Karpas-422 (cell line): Measurements from ENCODE around the gene NRIP3. TPM values are rescaled to one million over a fixed set of nuclear protein-coding genes. Genes with fewer than 3 reads are reported as not detected.

Experiments
- DNase-seq: peaks from one replicate; pipeline ENCODE4 v3.0.0-alpha.2; 2015
- H2AFZ ChIP-seq: fragments of 200-600 bp; sonication (generic); 2 replicates; pipeline ENCODE4 v1.6.1; 2014; ENCODE audit warnings: antibody characterized with exemption, low read length, mixed read lengths
- H3K27ac ChIP-seq: fragments of 200-600 bp; sonication (generic); 2 replicates; pipeline ENCODE4 v1.5.1; 2014; ENCODE audit warnings: mild to moderate bottlenecking, low read length, moderate library complexity
- H3K27me3 ChIP-seq: fragments of 200-600 bp; sonication (generic); 2 replicates; pipeline ENCODE4 v1.6.1; 2014; ENCODE audit warnings: low read length, mixed read lengths
- H3K36me3 ChIP-seq: fragments of 200-600 bp; sonication (generic); 2 replicates; pipeline ENCODE4 v1.6.1; 2014; ENCODE audit warnings: low read length, mixed read lengths; ENCODE audit not compliant: insufficient read depth
- H3K4me1 ChIP-seq: fragments of 200-600 bp; sonication (generic); 2 replicates; pipeline ENCODE4 v1.6.1; 2014; ENCODE audit warnings: mild to moderate bottlenecking, low read length, mixed read lengths
- H3K4me2 ChIP-seq: fragments of 200-600 bp; sonication (generic); 2 replicates; pipeline ENCODE4 v1.6.1; 2014; ENCODE audit warnings: low read length, low read depth, mild to moderate bottlenecking; ENCODE audit not compliant: poor library complexity, severe bottlenecking
- H3K4me3 ChIP-seq: fragments of 200-600 bp; sonication (generic); 2 replicates; pipeline ENCODE4 v1.5.1; 2014; ENCODE audit warnings: mild to moderate bottlenecking, antibody characterized with exemption, low read length, mixed read lengths
- H3K79me2 ChIP-seq: fragments of 200-600 bp; sonication (generic); 2 replicates; pipeline ENCODE4 v1.6.1; 2014; ENCODE audit warnings: mild to moderate bottlenecking, low read length, mixed read lengths
- H3K9ac ChIP-seq: fragments of 200-600 bp; sonication (generic); 2 replicates; pipeline ENCODE4 v1.6.0; 2014; ENCODE audit warnings: low read length
- H3K9me2 ChIP-seq: fragments of 200-600 bp; sonication (generic), shearing (Covaris generic); replicated peaks from 2 replicates; pipeline ENCODE4 v1.6.0; 2014; ENCODE audit warnings: mild to moderate bottlenecking, low read length, moderate library complexity; ENCODE audit not compliant: insufficient read depth
- H3K9me3 ChIP-seq: fragments of 300-700, 200-600 bp; sonication (generic); 2 replicates; pipeline ENCODE4 v1.6.1; 2014; ENCODE audit warnings: low read length, mixed read lengths
- H4K20me1 ChIP-seq: fragments of 200-600 bp; sonication (generic); 2 replicates; pipeline ENCODE4 v1.6.1; 2014; ENCODE audit warnings: mild to moderate bottlenecking, antibody characterized with exemption, low read length, low read depth; ENCODE audit not compliant: insufficient read depth
- total RNA-seq: library from RNA; depleted of rRNA; stranded (reverse); fragments of >200 nt; shearing (Covaris generic); gene quantifications from 2 replicates; pipeline ENCODE4 v1.2.3, GENCODE V29; 2014; ENCODE audit warnings: low replicate concordance; rRNA removed

NRIP3 gene
- total RNA-seq: not detected in 2 replicates

- no peaks in the 10 kb centered on the region for H3K9me2 ChIP-seq
- no peaks in the 10 kb centered on the region for H4K20me1 ChIP-seq
- no peak within 1 kb of the TSS for H3K9ac ChIP-seq
- no peak within 1 kb of the TSS for H3K4me2 ChIP-seq
- no peaks in the 10 kb centered on the region for H3K9me3 ChIP-seq
- DNase-seq: no peak
- H3K79me2 ChIP-seq: no peaks in the 10 kb centered on the region
- H3K27me3 ChIP-seq: no peaks in the 10 kb centered on the region
- H3K27ac ChIP-seq: no peak within 1 kb of the TSS
- H3K36me3 ChIP-seq: no peaks in the 10 kb centered on the region
- no peaks in the 10 kb centered on the region; the same call in 1 of the 2 replicates for H3K4me1 ChIP-seq
- no peak within 1 kb of the TSS for H3K4me3 ChIP-seq
- H2AFZ ChIP-seq: no peak within 1 kb of the TSS
These were observed at the start of gene NRIP3 for GRCh38 chr11:9003573-9004182. Gene NRIP3, minus strand, starts transcription at chr11:9004001. Its CDS starts 66 bp downstream, at chr11:9003935.

GRCh38 chr11:9052316-9052715 lies 48.5 kb upstream of the NRIP3 start:
- no peaks in the 10 kb centered on the region for H3K9me3 ChIP-seq

GRCh38 chr11:9049959-9050358 lies 46.2 kb upstream of the NRIP3 start:
- Histone ChIP-seq H3K4me3 (no peak overlapping the region), H3K9me2 (no peaks in the 10 kb centered on the region), H3K79me2 (no peaks in the 10 kb centered on the region), H3K9ac (no peak overlapping the region), H4K20me1 (no peaks in the 10 kb centered on the region), H3K27ac (no peak overlapping the region), H2AFZ (no peak overlapping the region), H3K27me3 (no peaks in the 10 kb centered on the region), H3K9me3 (no peaks in the 10 kb centered on the region), H3K4me1 (no peaks in the 10 kb centered on the region), H3K4me2 (no peak overlapping the region), H3K36me3 (no peaks in the 10 kb centered on the region)
- DNase-seq: no peak

More at GRCh38 chr11:9052316-9052715, 48.5 kb upstream of the NRIP3 start:
- no peaks in the 10 kb centered on the region for H3K79me2 ChIP-seq
- no peaks in the 10 kb centered on the region for H3K27me3 ChIP-seq
- DNase-seq: no peak
- no peak overlapping the region for H3K4me3 ChIP-seq
- no peak overlapping the region for H3K9ac ChIP-seq
- H3K4me1 ChIP-seq: no peaks in the 10 kb centered on the region
- no peaks in the 10 kb centered on the region for H3K9me2 ChIP-seq
- no peak overlapping the region for H2AFZ ChIP-seq
- no peaks in the 10 kb centered on the region for H4K20me1 ChIP-seq
- H3K36me3 ChIP-seq: no peaks in the 10 kb centered on the region
- no peak overlapping the region for H3K4me2 ChIP-seq
- no peak overlapping the region for H3K27ac ChIP-seq

DNA sequence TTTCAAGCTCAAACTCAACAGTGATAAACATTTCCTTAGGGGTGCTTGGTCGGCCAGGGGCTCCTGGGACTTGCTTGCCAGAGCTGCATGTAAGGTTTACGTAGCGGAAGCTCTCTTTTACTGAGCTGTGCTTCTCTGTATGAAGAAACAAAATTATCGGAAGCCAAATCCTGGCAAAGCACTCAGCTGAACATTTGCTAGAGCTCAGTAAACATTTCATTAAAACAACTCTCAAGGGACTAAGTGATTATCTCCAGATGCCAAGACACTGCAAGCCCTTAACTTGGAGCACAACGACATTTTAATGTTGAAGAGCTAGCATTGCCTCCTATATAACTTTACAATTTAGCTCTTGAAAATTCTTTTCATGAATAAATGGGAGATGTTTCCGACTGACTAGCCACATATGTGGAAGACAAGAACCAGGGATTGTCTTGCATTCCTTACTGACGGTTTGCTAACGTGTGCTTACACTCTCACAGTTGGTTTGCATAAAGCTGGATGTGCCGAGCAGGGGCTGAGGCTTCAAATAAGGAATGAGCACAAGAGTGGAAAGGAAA lies 44.2 kb upstream of the NRIP3 start:
- no peak for DNase-seq
- Histone ChIP-seq H4K20me1 (no peaks in the 10 kb centered on the region), H3K4me2 (no peak overlapping the region), H3K79me2 (no peaks in the 10 kb centered on the region), H3K9me3 (no peaks in the 10 kb centered on the region), H3K27me3 (no peaks in the 10 kb centered on the region), H3K36me3 (no peaks in the 10 kb centered on the region), H3K4me1 (no peaks in the 10 kb centered on the region), H3K4me3 (no peak overlapping the region), H2AFZ (no peak overlapping the region), H3K9me2 (no peaks in the 10 kb centered on the region), H3K9ac (no peak overlapping the region), H3K27ac (no peak overlapping the region)

DNA sequence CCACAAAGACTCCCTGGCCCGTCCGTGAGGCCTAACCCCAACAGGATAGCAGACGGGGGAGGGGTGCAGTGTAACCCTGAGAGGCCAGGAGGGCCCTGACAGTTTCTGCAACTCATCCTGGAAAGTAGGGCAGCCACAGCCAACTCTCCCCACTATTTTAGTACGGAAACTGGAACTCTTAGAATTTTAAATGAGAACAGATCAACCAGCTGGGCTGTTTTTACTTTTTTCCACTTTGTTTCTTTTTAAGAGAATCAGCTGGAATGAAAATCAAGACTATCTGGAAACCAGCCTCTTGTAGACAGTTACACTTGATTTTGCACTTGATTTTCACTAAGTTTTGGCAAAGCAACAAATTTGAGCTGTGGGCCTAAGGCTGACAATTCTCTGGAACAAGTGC lies 42.7 kb upstream of the NRIP3 start:
- Histone ChIP-seq H2AFZ (no peak overlapping the region), H3K79me2 (no peaks in the 10 kb centered on the region), H3K27ac (no peak overlapping the region), H3K4me3 (no peak overlapping the region), H3K27me3 (no peaks in the 10 kb centered on the region), H3K9ac (no peak overlapping the region), H3K9me2 (no peaks in the 10 kb centered on the region), H3K36me3 (no peaks in the 10 kb centered on the region), H4K20me1 (no peaks in the 10 kb centered on the region), H3K4me1 (no peaks in the 10 kb centered on the region), H3K4me2 (no peak overlapping the region), H3K9me3 (no peaks in the 10 kb centered on the region)
- no peak for DNase-seq

- Histone ChIP-seq H3K4me3 (no peak overlapping the region), H3K4me2 (no peak overlapping the region), H3K9ac (no peak overlapping the region), H3K79me2 (no peaks in the 10 kb centered on the region), H3K9me3 (no peaks in the 10 kb centered on the region), H4K20me1 (no peaks in the 10 kb centered on the region), H3K27ac (no peak overlapping the region), H2AFZ (no peak overlapping the region), H3K36me3 (no peaks in the 10 kb centered on the region), H3K9me2 (no peaks in the 10 kb centered on the region), H3K4me1 (no peaks in the 10 kb centered on the region), H3K27me3 (no peaks in the 10 kb centered on the region)
- DNase-seq: no peak
These were observed 38.7 kb upstream of the NRIP3 start for GRCh38 chr11:9042488-9042887.

- H3K27me3 ChIP-seq: no peaks in the 10 kb centered on the region
- H3K4me3 ChIP-seq: no peak overlapping the region
- H3K4me1 ChIP-seq: no peaks in the 10 kb centered on the region
- H3K9me2 ChIP-seq: no peaks in the 10 kb centered on the region
- no peaks in the 10 kb centered on the region for H3K79me2 ChIP-seq
- no peak for DNase-seq
- H3K4me2 ChIP-seq: no peak overlapping the region
- no peaks in the 10 kb centered on the region for H3K9me3 ChIP-seq
- H3K36me3 ChIP-seq: no peaks in the 10 kb centered on the region
- H3K9ac ChIP-seq: no peak overlapping the region
- H4K20me1 ChIP-seq: no peaks in the 10 kb centered on the region
- H3K27ac ChIP-seq: no peak overlapping the region
- H2AFZ ChIP-seq: no peak overlapping the region
These were observed 37.9 kb upstream of the NRIP3 start for GRCh38 chr11:9041747-9042146.

- Histone ChIP-seq H3K27me3 (no peaks in the 10 kb centered on the region), H3K79me2 (no peaks in the 10 kb centered on the region), H3K4me3 (no peak overlapping the region), H3K9me2 (no peaks in the 10 kb centered on the region), H3K4me1 (no peaks in the 10 kb centered on the region; the same call in 1 of the 2 replicates), H4K20me1 (no peaks in the 10 kb centered on the region), H2AFZ (no peak overlapping the region), H3K27ac (no peak overlapping the region), H3K9me3 (no peaks in the 10 kb centered on the region), H3K9ac (no peak overlapping the region), H3K4me2 (no peak overlapping the region), H3K36me3 (no peaks in the 10 kb centered on the region)
- no peak for DNase-seq
These were observed 36.6 kb upstream of the NRIP3 start for GRCh38 chr11:9040410-9040809.
